Activated CD8-positive, alpha-beta T cell treated with anti-CD3 and anti-CD28 coated beads for 36 hours (primary cell): ENCODE measurements around the gene TRAF2. TPM values are rescaled to one million over a fixed set of nuclear protein-coding genes. Genes with fewer than 3 reads are reported as not detected.

Experiments
- ATAC-seq: fragments of 200-7000 bp; cut with Tn5 transposase; one replicate; pipeline ENCODE4 v1.10.0; 2021; ENCODE audit warnings: mild to moderate bottlenecking, moderate library complexity
- CTCF ChIA-PET: fragments of 350-600 bp; sonication (Branson Sonifier 250); formaldehyde crosslinking; loops from one replicate; lab custom pipeline; 2021; ENCODE audit warnings: antibody characterized with exemption; lab: Charles Lee
- POLR2A ChIA-PET: fragments of 350-600 bp; sonication (Branson Sonifier 250); formaldehyde crosslinking; loops from one replicate; lab custom pipeline; 2021; ENCODE audit warnings: antibody characterized with exemption; lab: Charles Lee
- DNase-seq: peaks from one replicate; pipeline ENCODE4 v3.0.0-alpha.2; 2020
- H3K27ac Mint-ChIP-seq: one replicate; pipeline ENCODE4 v1.8.0; 2021; ENCODE audit warnings: mild to moderate bottlenecking, mixed read lengths
- H3K27me3 Mint-ChIP-seq: one replicate; pipeline ENCODE4 v1.8.0; 2021; ENCODE audit warnings: mixed read lengths
- H3K36me3 Mint-ChIP-seq: one replicate; pipeline ENCODE4 v1.8.0; 2021; ENCODE audit warnings: low read depth, mixed read lengths
- H3K4me1 Mint-ChIP-seq: one replicate; pipeline ENCODE4 v1.8.0; 2021; ENCODE audit warnings: low read depth, mixed read lengths
- H3K4me3 Mint-ChIP-seq: one replicate; pipeline ENCODE4 v1.8.0; 2021; ENCODE audit warnings: mild to moderate bottlenecking, moderate library complexity, mixed read lengths
- H3K9me3 Mint-ChIP-seq: one replicate; pipeline ENCODE4 v1.8.0; 2021; ENCODE audit warnings: mixed read lengths
- CTCF ChIP-seq: fragments of 200-600 bp; IDR thresholded peaks from one replicate; pipeline ENCODE4 v1.8.0; 2022; ENCODE audit warnings: antibody characterized with exemption, mild to moderate bottlenecking
- intact Hi-C: fragments of 100-400 bp; cut with micrococcal nuclease; formaldehyde crosslinking; loops from one replicate; pipeline ENCODE4 v1.10.0; 2022
- total RNA-seq, 2 experiments: library from RNA; stranded (reverse); gene quantifications; one replicate each; pipeline ENCODE4 v1.2.3, GENCODE V29; 2021

TRAF2 gene
- total RNA-seq, 2 experiments from 2014 or later = 34.8 to 40.5 TPM

GRCh38 chr9:136942112-136942880 is 56.0 kb downstream of the TRAF2 start:
- intact Hi-C loops = no loop called here
- Mint-ChIP-seq H3K36me3 (peaks cover 25% of the 10 kb centered on the region), H3K27me3 (no peaks in the 10 kb centered on the region), H3K9me3 (no peaks in the 10 kb centered on the region), H3K4me1 (peaks cover 11% of the 10 kb centered on the region), H3K27ac (peak overlapping the region; percentile 20), H3K4me3 (peak overlapping the region; percentile 77)
- ChIA-PET POLR2A (no interaction called here), CTCF (interaction anchor here (0.9 kb wide), 2 partner anchors 87 to 93 kb away, joined by 3 read pairs; no protein-coding TSS in a partner anchor)
- no peak for TF ChIP-seq CTCF
- DNase-seq (no peak), ATAC-seq (no peak)

GRCh38 chr9:136942881-136943230 is 56.5 kb downstream of the TRAF2 start:
- Mint-ChIP-seq H3K27me3 (no peaks in the 10 kb centered on the region), H3K27ac (no peak overlapping the region), H3K4me3 (peak overlapping the region; percentile 77), H3K4me1 (peaks cover 11% of the 10 kb centered on the region), H3K9me3 (no peaks in the 10 kb centered on the region), H3K36me3 (peaks cover 25% of the 10 kb centered on the region)
- ChIA-PET POLR2A (interaction anchor here (0.9 to 1.4 kb wide), 3 partner anchors 16 to 136 kb away, joined by 3 to 5 read pairs (median 3); partner anchors contain the start of gene RABL6), CTCF (interaction anchor here (0.9 to 1.4 kb wide), 2 partner anchors 51 to 86 kb away, joined by 3 read pairs; no protein-coding TSS in a partner anchor)
- DNase-seq = no peak
- no peak for TF ChIP-seq CTCF
- no peak for ATAC-seq
- intact Hi-C loops = no loop called here

GRCh38 chr9:136943291-136944211 is 57.2 kb downstream of the TRAF2 start:
- CTCF ChIA-PET = interaction anchor here (0.8 to 5.3 kb wide), 8 partner anchors 33 to 124 kb away, joined by 3 to 82 read pairs (median 3); no protein-coding TSS in a partner anchor
- peak; percentile 60 for DNase-seq
- Mint-ChIP-seq H3K4me3 (peak overlapping the region; percentile 77), H3K27me3 (no peaks in the 10 kb centered on the region), H3K4me1 (peaks cover 14% of the 10 kb centered on the region), H3K9me3 (no peaks in the 10 kb centered on the region), H3K36me3 (peaks cover 25% of the 10 kb centered on the region), H3K27ac (peak overlapping the region; percentile 83)
- ATAC-seq = peak; percentile 26
- POLR2A ChIA-PET = interaction anchor here (0.7 to 1.4 kb wide), 7 partner anchors 10 to 136 kb away, joined by 3 to 5 read pairs (median 3); partner anchors contain the start of genes PAXX and RABL6
- intact Hi-C loops = no loop called here
- TF ChIP-seq CTCF = no peak

- CTCF ChIA-PET = interaction anchor here (0.8 to 5.3 kb wide), 8 partner anchors 34 to 124 kb away, joined by 3 to 82 read pairs (median 3); partner anchors contain the start of gene TRAF2
- TF ChIP-seq CTCF = no peak
- Mint-ChIP-seq H3K36me3 (peaks cover 23% of the 10 kb centered on the region), H3K27me3 (no peaks in the 10 kb centered on the region), H3K4me3 (peak overlapping the region; percentile 77), H3K9me3 (no peaks in the 10 kb centered on the region), H3K27ac (peak overlapping the region; percentile 83), H3K4me1 (peaks cover 14% of the 10 kb centered on the region)
- intact Hi-C loops = no loop called here
- POLR2A ChIA-PET = interaction anchor here (0.6 to 1.4 kb wide), 6 partner anchors 11 to 491 kb away, joined by 3 to 5 read pairs (median 4); partner anchors contain the start of genes PAXX and RABL6
- ATAC-seq (peak; percentile 37), DNase-seq (no peak)
Observed at GRCh38 chr9:136944212-136944518, 57.8 kb downstream of the TRAF2 start.
